Measurements from ENCODE around the gene PCGF5.

GRCh38 chr10:91201213-91201996 lies 19.1 kb upstream of the PCGF5 start:
- TF ChIP-seq TAF1 (IDR thresholded peaks at IDR 0.05; ENCODE audit: borderline replicate concordance, low read depth, low read length) (no peak), POLR2AphosphoS5 (IDR thresholded peaks at IDR 0.05; ENCODE audit: low read depth, low read length) (no peak), POLR2A (IDR thresholded peaks at IDR 0.05; ENCODE audit: low read depth, low read length) (no peak)
